Measurements from ENCODE around the gene PARD3.

The PARD3 gene

GRCh38 chr10:34377833-34378232, 437.3 kb downstream of the PARD3 start:
- Histone ChIP-seq H3K4me1 (ENCODE audit: insufficient read depth, low read length, poor library complexity, severe bottlenecking) (peaks cover 34% of the 10 kb centered on the region), H3K36me3 (ENCODE audit: insufficient read depth, low read length) (peaks cover 19% of the 10 kb centered on the region), H3K27me3 (ENCODE audit: insufficient read depth, low read length, poor library complexity, severe bottlenecking) (no peaks in the 10 kb centered on the region), H2AFZ (ENCODE audit: low read length) (no peak overlapping the region), H3K4me2 (ENCODE audit: low read depth, low read length, poor library complexity, severe bottlenecking) (no peak overlapping the region), H3K79me2 (ENCODE audit: insufficient read depth, low read length) (no peaks in the 10 kb centered on the region), H3K4me3 (ENCODE audit: low read length, poor library complexity, severe bottlenecking) (no peak overlapping the region), H3K9me2 (replicated peaks; ENCODE audit: low read depth, low read length) (no peaks in the 10 kb centered on the region), H3K9ac (ENCODE audit: low read depth, low read length, poor library complexity, severe bottlenecking) (no peak overlapping the region), H3K9me3 (ENCODE audit: insufficient read depth, low read depth, low read length) (no peaks in the 10 kb centered on the region), H4K20me1 (ENCODE audit: insufficient read depth, low read length, poor library complexity, severe bottlenecking) (no peaks in the 10 kb centered on the region), H3F3A (ENCODE audit: low read depth) (no peaks in the 10 kb centered on the region)
- TF ChIP-seq EZH2phosphoT487 (IDR thresholded peaks at IDR 0.05; ENCODE audit: borderline replicate concordance) (no peak), CTCF (conservative IDR thresholded peaks at IDR 0.05; ENCODE audit: low read length) (no peak)

- H3K4me1 ChIP-seq (ENCODE audit: insufficient read depth, low read length, poor library complexity, severe bottlenecking): peaks cover 40% of the 10 kb centered on the region
- no peak for TF ChIP-seq CTCF (conservative IDR thresholded peaks at IDR 0.05; ENCODE audit: low read length)
- TF ChIP-seq EZH2phosphoT487 (IDR thresholded peaks at IDR 0.05; ENCODE audit: borderline replicate concordance): no peak
- H3F3A ChIP-seq (ENCODE audit: low read depth): peaks cover 5% of the 10 kb centered on the region; the same call in 1 of the 2 replicates
- H3K4me3 ChIP-seq (ENCODE audit: low read length, poor library complexity, severe bottlenecking): no peak overlapping the region
- peak overlapping the region; percentile 19 for H3K4me2 ChIP-seq (ENCODE audit: low read depth, low read length, poor library complexity, severe bottlenecking)
- H4K20me1 ChIP-seq (ENCODE audit: insufficient read depth, low read length, poor library complexity, severe bottlenecking): no peaks in the 10 kb centered on the region
- H3K36me3 ChIP-seq (ENCODE audit: insufficient read depth, low read length): peaks cover 11% of the 10 kb centered on the region
- H3K9ac ChIP-seq (ENCODE audit: low read depth, low read length, poor library complexity, severe bottlenecking): no peak overlapping the region
- no peaks in the 10 kb centered on the region for H3K9me2 ChIP-seq (replicated peaks; ENCODE audit: low read depth, low read length)
- no peaks in the 10 kb centered on the region for H3K79me2 ChIP-seq (ENCODE audit: insufficient read depth, low read length)
- no peak overlapping the region for H2AFZ ChIP-seq (ENCODE audit: low read length)
- H3K9me3 ChIP-seq (ENCODE audit: insufficient read depth, low read depth, low read length): no peaks in the 10 kb centered on the region
- H3K27me3 ChIP-seq (ENCODE audit: insufficient read depth, low read length, poor library complexity, severe bottlenecking): no peaks in the 10 kb centered on the region
Observed at GRCh38 chr10:34374356-34375045, 440.6 kb downstream of the PARD3 start.

- H3K36me3 ChIP-seq (ENCODE audit: insufficient read depth, low read length): peaks cover 11% of the 10 kb centered on the region
- no peak overlapping the region for H3K9ac ChIP-seq (ENCODE audit: low read depth, low read length, poor library complexity, severe bottlenecking)
- H4K20me1 ChIP-seq (ENCODE audit: insufficient read depth, low read length, poor library complexity, severe bottlenecking): no peaks in the 10 kb centered on the region
- no peaks in the 10 kb centered on the region for H3K79me2 ChIP-seq (ENCODE audit: insufficient read depth, low read length)
- no peak for TF ChIP-seq EZH2phosphoT487 (IDR thresholded peaks at IDR 0.05; ENCODE audit: borderline replicate concordance)
- peaks cover 42% of the 10 kb centered on the region for H3K4me1 ChIP-seq (ENCODE audit: insufficient read depth, low read length, poor library complexity, severe bottlenecking)
- H3F3A ChIP-seq (ENCODE audit: low read depth): peaks cover 5% of the 10 kb centered on the region; the same call in 1 of the 2 replicates
- no peaks in the 10 kb centered on the region for H3K9me3 ChIP-seq (ENCODE audit: insufficient read depth, low read depth, low read length)
- H3K4me2 ChIP-seq (ENCODE audit: low read depth, low read length, poor library complexity, severe bottlenecking): no peak overlapping the region
- no peak overlapping the region for H2AFZ ChIP-seq (ENCODE audit: low read length)
- H3K4me3 ChIP-seq (ENCODE audit: low read length, poor library complexity, severe bottlenecking): no peak overlapping the region
- H3K9me2 ChIP-seq (replicated peaks; ENCODE audit: low read depth, low read length): no peaks in the 10 kb centered on the region
- H3K27me3 ChIP-seq (ENCODE audit: insufficient read depth, low read length, poor library complexity, severe bottlenecking): no peaks in the 10 kb centered on the region
Observed at GRCh38 chr10:34373211-34373610, 441.9 kb downstream of the PARD3 start.

- Histone ChIP-seq H3K9me3 (ENCODE audit: insufficient read depth, low read depth, low read length) (no peaks in the 10 kb centered on the region), H3F3A (ENCODE audit: low read depth) (peaks cover 5% of the 10 kb centered on the region; the same call in 1 of the 2 replicates), H3K36me3 (ENCODE audit: insufficient read depth, low read length) (peaks cover 14% of the 10 kb centered on the region), H3K4me2 (ENCODE audit: low read depth, low read length, poor library complexity, severe bottlenecking) (no peak overlapping the region), H3K79me2 (ENCODE audit: insufficient read depth, low read length) (no peaks in the 10 kb centered on the region), H3K9me2 (replicated peaks; ENCODE audit: low read depth, low read length) (no peaks in the 10 kb centered on the region), H3K4me3 (ENCODE audit: low read length, poor library complexity, severe bottlenecking) (no peak overlapping the region), H2AFZ (ENCODE audit: low read length) (no peak overlapping the region), H4K20me1 (ENCODE audit: insufficient read depth, low read length, poor library complexity, severe bottlenecking) (no peaks in the 10 kb centered on the region), H3K9ac (ENCODE audit: low read depth, low read length, poor library complexity, severe bottlenecking) (no peak overlapping the region), H3K27me3 (ENCODE audit: insufficient read depth, low read length, poor library complexity, severe bottlenecking) (no peaks in the 10 kb centered on the region), H3K4me1 (ENCODE audit: insufficient read depth, low read length, poor library complexity, severe bottlenecking) (peaks cover 42% of the 10 kb centered on the region)
- TF ChIP-seq CTCF (conservative IDR thresholded peaks at IDR 0.05; ENCODE audit: low read length) (no peak), EZH2phosphoT487 (IDR thresholded peaks at IDR 0.05; ENCODE audit: borderline replicate concordance) (no peak)
Observed at GRCh38 chr10:34372509-34372908, 442.6 kb downstream of the PARD3 start.

Data from Loucy (cell line).